Astrocyte of the spinal cord (primary cell): Measurements from ENCODE around the gene UBE3B.

Experiments used
- DNase-seq: peaks from one replicate; pipeline ENCODE4 v3.0.0; 2011; ENCODE audit warnings: low read depth, low spot score
- H3K4me3 ChIP-seq: 2 replicates; pipeline ENCODE4 v1.5.1; 2011; ENCODE audit warnings: low read depth, mild to moderate bottlenecking, low read length, moderate library complexity
- CTCF ChIP-seq: IDR thresholded peaks from 2 replicates; pipeline ENCODE4 v1.5.1; 2012; ENCODE audit warnings: low read depth, mild to moderate bottlenecking, low read length, inconsistent platforms
- in situ Hi-C: cut with HindIII; loops from 2 replicates; pipeline ENCODE4 v1.10.0; 2017; ENCODE audit warnings: low sequenced_read_pairs

The UBE3B gene

GRCh38 chr12:109521831-109522230, 44.4 kb downstream of the UBE3B start:
- in situ Hi-C loops = no loop called here
- no peak for TF ChIP-seq CTCF
- DNase-seq = no peak
- no peak overlapping the region for H3K4me3 ChIP-seq

DNA sequence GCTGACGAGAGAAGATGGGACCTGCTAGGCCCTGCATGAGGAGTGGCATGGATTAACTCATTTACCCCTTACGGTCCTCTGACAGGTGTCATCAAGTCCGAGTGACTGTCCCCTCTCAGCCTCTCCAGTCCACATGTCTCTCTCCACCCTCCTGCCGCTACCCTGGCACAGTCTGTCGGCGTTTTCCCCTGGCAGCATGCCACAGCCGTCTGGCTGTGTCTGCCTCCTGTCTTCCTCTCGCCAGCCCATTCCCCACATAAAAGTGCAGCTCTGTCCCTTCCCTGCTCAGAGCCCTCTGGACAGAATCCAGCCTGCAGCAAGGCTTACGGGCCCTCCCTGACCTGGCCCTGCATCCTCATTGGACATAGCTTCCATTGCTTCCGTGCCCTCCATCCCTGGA, 45.6 kb downstream of the UBE3B start:
- H3K4me3 ChIP-seq = no peak overlapping the region
- TF ChIP-seq CTCF = no peak
- DNase-seq = no peak
- in situ Hi-C loops = no loop called here

DNA sequence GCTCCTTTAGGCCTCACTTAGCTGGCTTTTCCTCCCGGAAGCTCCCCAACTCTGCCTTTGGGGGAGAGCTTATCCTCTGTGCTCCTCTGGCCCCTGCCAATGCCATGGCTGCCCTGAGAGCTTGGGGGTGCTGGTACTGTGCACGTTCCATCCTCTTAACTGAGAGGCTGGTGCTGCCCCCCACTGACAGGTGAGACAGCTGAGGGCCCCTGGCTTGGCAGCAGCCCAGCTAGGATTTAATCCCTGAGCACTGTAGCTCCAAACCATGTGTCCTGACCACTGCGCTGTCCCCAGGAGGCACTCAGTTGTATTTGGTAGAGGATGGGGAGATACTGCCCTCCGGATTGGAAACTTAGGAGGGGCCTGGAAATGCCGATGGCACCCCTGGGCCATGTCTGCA, 46.1 kb downstream of the UBE3B start:
- H3K4me3 ChIP-seq = no peak overlapping the region
- TF ChIP-seq CTCF = no peak
- DNase-seq = no peak
- in situ Hi-C loops = no loop called here

- no peak overlapping the region for H3K4me3 ChIP-seq
- DNase-seq = no peak
- in situ Hi-C loops = no loop called here
- TF ChIP-seq CTCF = no peak
Observed at GRCh38 chr12:109524466-109525278, 47.2 kb downstream of the UBE3B start.

GRCh38 chr12:109525279-109525585, 47.8 kb downstream of the UBE3B start:
- no peak overlapping the region for H3K4me3 ChIP-seq
- in situ Hi-C loops = no loop called here
- DNase-seq = no peak
- TF ChIP-seq CTCF = no peak

DNA sequence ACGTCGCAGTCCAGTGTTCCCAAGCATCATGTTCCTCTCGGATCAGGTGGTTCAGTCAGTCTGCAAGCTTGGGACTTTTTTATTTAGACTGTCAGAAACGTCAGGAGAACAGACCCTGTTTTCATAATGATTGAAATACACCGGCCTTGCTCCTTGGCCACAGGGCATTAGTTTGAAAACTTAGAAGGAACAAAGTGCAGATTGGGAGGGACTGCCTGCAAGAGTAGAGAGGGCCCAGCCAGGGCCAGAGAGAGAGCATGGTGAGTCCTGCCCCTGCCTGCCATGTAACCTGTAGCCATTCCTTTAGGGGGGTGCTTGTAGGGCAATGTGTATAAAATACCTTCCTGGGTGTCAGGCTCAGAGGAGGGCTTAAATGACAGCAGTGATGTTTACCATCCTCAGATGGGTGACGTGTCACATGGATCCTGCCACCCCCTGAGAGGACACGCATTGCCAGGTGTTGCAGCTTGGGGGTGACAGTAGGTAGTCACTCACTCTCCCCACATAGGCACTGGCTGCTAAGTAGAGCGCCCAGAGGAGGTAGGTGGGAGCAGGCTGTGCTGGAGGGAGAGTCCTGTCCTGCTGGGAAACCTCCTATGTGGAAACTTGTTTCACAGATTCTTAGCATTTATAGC, 50.2 kb downstream of the UBE3B start:
- no peak for TF ChIP-seq CTCF
- no peak overlapping the region for H3K4me3 ChIP-seq
- no peak for DNase-seq
- in situ Hi-C loops = no loop called here
